ENCODE results near the gene SH3RF1.

- TF ChIP-seq ESRRA (CRISPR knock-in tag; IDR thresholded peaks at IDR 0.05; ENCODE audit: borderline replicate concordance) (no peak), CTCF (IDR thresholded peaks at IDR 0.05) (no peak), MAX (CRISPR knock-in tag; IDR thresholded peaks at IDR 0.05) (no peak), MYBL2 (CRISPR knock-in tag; IDR thresholded peaks at IDR 0.05) (no peak), TEAD1 (CRISPR knock-in tag; IDR thresholded peaks at IDR 0.05) (no peak), JAZF1 (CRISPR knock-in tag; IDR thresholded peaks at IDR 0.05) (no peak), ZNF281 (CRISPR knock-in tag; IDR thresholded peaks at IDR 0.05) (no peak), NR2C2 (CRISPR knock-in tag; IDR thresholded peaks at IDR 0.05) (no peak)
- TF ChIP-seq, protein P1, sequence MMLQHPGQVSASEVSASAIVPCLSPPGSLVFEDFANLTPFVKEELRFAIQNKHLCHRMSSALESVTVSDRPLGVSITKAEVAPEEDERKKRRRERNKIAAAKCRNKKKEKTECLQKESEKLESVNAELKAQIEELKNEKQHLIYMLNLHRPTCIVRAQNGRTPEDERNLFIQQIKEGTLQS (CRISPR knock-in tag; conservative IDR thresholded peaks at IDR 0.05), result no peak
- TF ChIP-seq, protein P2, sequence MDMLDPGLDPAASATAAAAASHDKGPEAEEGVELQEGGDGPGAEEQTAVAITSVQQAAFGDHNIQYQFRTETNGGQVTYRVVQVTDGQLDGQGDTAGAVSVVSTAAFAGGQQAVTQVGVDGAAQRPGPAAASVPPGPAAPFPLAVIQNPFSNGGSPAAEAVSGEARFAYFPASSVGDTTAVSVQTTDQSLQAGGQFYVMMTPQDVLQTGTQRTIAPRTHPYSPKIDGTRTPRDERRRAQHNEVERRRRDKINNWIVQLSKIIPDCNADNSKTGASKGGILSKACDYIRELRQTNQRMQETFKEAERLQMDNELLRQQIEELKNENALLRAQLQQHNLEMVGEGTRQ (CRISPR knock-in tag; IDR thresholded peaks at IDR 0.05), result no peak
- TF ChIP-seq, protein P3, sequence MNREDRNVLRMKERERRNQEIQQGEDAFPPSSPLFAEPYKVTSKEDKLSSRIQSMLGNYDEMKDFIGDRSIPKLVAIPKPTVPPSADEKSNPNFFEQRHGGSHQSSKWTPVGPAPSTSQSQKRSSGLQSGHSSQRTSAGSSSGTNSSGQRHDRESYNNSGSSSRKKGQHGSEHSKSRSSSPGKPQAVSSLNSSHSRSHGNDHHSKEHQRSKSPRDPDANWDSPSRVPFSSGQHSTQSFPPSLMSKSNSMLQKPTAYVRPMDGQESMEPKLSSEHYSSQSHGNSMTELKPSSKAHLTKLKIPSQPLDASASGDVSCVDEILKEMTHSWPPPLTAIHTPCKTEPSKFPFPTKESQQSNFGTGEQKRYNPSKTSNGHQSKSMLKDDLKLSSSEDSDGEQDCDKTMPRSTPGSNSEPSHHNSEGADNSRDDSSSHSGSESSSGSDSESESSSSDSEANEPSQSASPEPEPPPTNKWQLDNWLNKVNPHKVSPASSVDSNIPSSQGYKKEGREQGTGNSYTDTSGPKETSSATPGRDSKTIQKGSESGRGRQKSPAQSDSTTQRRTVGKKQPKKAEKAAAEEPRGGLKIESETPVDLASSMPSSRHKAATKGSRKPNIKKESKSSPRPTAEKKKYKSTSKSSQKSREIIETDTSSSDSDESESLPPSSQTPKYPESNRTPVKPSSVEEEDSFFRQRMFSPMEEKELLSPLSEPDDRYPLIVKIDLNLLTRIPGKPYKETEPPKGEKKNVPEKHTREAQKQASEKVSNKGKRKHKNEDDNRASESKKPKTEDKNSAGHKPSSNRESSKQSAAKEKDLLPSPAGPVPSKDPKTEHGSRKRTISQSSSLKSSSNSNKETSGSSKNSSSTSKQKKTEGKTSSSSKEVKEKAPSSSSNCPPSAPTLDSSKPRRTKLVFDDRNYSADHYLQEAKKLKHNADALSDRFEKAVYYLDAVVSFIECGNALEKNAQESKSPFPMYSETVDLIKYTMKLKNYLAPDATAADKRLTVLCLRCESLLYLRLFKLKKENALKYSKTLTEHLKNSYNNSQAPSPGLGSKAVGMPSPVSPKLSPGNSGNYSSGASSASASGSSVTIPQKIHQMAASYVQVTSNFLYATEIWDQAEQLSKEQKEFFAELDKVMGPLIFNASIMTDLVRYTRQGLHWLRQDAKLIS (CRISPR knock-in tag; IDR thresholded peaks at IDR 0.05; ENCODE audit: borderline replicate concordance), result no peak
Measured at GRCh38 chr4:169099771-169100180, 171.0 kb downstream of the SH3RF1 start.
